ENCODE data around the gene TMEM215. TPM values are rescaled to one million over a fixed set of nuclear protein-coding genes. Genes with fewer than 3 reads are reported as not detected.
"Not testable (repeated sequence)": the region's sequence is repeated elsewhere in the genome, so short reads cannot be mapped to it uniquely, and the experiment has no call there.

Gene TMEM215, protein sequence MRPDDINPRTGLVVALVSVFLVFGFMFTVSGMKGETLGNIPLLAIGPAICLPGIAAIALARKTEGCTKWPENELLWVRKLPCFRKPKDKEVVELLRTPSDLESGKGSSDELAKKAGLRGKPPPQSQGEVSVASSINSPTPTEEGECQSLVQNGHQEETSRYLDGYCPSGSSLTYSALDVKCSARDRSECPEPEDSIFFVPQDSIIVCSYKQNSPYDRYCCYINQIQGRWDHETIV
- 1.1 TPM for total RNA-seq

DNA sequence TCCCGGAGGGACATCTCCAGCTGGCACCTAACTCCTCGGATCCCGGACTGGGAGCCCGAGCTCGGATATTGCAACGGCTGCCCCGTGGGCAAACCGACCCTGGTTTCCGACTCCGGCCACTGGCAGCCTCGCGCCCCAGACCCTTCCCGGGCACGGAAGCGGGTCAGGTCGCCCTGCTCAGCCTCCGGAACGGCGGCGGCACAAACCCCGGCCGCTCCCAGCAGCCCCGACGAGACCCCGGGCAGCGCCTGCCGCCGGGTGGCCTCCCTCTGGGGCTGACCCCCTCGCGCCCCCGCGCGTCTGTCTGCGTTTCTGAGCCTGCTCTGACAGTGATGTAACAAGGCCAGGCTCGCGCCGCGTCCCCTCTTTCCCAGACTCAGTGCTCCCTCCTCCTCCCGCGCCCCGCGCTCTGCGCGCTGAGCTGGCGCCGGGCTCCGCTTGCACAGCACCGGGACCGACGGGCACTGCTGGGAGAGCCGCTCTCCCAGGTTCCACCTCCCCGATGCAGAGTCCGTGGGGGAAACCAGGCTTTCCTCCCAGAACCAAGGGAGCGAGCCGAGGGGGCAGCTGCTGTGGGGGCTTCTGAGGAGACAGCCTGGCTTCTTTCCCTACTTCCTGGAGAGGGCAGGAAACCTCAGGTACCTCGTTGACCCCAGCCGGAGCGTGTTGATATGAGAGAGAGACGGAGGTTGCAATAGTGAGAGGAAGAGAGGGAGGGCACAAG lies at the start of gene TMEM215:
Gene TMEM215, plus strand, starts transcription at position 373 of the 724 bp plus-strand sequence. CDS start 644 bp downstream, outside the sequence.
- no peak for DNase-seq

- DNase-seq: no peak
Observed at GRCh38 chr9:32735476-32735875, 47.9 kb upstream of the TMEM215 start.

GRCh38 chr9:32737378-32737777 lies 46.0 kb upstream of the TMEM215 start:
- no peak for DNase-seq

- no peak for DNase-seq
Observed at GRCh38 chr9:32738501-32739172, 44.7 kb upstream of the TMEM215 start.

- no peak for DNase-seq
Observed at GRCh38 chr9:32741706-32742105, 41.6 kb upstream of the TMEM215 start.

GRCh38 chr9:32742296-32742695 lies 41.0 kb upstream of the TMEM215 start:
- DNase-seq: no peak

GRCh38 chr9:32748013-32748412 lies 35.3 kb upstream of the TMEM215 start:
- no peak for DNase-seq

DNA sequence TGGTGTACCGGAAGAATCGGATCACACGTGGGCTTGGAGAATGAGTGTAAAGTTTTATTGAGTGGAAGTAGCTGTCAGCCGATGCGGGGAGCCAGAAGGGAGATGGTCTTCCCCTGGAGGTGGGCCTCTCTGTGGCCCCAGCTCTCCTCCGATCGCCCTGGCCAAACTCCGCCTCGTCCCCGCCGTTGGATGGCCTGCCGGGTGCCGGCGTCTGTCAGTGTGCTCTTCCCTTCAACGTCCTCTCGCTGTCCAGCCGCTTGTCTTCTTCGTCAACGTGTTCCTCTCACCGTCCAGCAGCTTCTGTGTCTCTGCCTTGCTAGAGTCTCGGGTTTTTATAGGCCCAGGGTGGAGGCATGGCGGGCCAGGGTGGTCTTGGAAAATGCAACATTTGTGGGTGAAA lies 27.6 kb upstream of the TMEM215 start:
- no peak for DNase-seq

DNA sequence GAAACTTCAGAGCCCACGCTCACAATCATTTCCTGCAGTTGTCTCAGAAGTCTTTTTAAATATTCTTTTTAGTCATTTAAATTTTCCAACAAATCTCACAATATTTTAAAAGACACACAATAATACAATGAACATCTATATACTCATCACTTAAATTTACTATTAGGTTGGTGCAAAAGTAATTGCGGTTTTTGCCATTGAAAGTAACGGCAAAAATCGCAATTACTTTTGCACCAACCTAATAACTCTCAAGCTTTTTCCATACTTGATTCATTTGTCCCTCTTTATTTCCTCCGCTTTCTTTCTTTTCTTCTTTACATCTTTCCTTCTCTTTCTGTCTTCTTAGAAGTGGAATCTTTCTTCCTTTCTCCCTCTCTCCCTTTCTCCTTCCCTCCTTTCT lies 19.2 kb upstream of the TMEM215 start:
- no peak for DNase-seq

DNA sequence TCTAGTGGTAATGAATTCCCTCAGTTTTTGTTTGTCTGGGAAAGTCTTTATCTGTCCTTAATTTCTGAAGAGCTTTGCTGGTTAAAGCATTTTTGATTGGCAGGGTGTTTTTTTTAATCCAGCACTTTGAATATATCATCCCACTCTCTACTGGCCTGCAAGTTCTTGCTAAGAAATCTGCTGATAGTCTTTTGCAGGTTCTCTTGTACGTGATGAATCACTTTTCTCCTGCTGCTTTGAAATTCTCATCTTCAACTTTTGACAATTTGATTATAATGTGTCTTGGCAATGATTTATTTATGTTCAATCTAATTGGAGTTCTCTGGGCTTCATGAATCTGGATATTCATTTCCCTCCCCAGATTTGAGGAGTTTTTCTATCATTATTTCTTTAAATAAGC lies 8.1 kb upstream of the TMEM215 start:
- DNase-seq: no peak

DNA sequence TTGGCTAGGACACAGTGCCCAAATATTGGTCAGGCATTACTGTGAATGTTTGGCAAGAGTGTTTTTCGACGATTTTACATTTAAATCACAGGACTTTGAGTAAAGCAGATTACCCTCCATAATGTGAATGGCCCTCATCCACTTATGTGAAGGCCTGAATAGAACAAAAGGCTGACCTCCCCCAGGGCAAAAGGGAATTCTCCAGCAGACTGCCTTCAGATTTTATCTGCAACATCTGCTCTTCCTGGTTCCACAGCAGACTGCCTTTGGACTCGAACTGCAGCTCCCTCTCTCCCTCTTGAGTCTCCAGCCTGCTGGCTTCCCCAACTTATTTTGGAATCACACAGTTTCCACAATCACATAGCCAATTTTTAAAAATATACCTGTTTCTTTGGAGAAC lies 7.1 kb upstream of the TMEM215 start:
- no peak for DNase-seq

DNA sequence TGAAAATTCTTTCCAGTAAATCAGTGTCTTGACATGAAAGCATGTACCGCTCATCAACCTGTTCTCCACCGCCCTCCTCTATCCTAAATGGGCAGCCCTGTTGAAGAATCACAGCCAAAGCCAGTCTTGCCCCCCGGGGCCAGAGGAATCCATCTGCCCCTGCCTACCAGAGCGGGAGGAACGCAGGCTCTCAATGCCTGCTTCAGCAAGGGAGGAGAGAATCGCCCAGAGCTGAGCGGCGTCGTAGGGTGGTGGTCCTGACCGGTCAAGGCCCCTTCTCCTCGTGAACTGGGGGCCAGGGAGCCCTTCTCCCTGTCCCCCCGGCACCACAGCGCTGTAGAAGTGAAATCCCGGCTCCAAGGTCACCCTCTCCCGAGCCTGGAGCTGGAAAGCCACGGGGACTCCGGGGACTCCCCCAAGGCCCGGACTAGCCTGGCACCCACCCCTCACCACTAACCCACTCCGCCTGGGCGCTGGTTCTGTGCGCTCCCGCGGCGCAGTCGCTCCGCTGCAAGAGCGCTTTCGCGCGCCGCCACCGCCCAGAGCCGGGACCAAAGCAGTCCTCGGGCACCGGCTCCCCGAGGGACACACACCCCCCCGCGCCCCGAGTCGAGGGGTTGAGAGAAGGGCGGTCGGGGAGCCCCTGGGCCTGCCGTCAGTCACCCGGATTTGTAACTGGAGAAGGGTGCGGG lies 718 bp upstream of the TMEM215 start:
- no peak for DNase-seq

DNA sequence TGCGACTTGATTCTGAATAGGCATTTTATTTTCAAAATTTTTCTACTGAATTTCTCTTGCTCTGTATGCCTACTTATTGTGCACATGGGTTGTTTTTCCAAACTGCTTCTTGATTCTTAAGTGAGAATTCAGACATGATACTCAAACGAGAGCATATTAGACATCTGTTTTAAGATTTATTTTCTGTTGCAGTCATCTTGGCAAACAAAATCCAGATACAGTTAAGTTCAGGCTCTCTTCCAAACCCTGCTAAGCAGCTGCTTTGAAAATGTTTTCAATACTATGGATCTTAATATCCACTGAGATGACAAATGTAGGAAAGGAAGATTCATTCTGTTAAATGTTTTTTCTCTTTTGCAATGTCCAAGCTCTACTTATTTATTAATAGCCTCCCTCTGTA lies 4.5 kb downstream of the TMEM215 start:
- DNase-seq: no peak

DNA sequence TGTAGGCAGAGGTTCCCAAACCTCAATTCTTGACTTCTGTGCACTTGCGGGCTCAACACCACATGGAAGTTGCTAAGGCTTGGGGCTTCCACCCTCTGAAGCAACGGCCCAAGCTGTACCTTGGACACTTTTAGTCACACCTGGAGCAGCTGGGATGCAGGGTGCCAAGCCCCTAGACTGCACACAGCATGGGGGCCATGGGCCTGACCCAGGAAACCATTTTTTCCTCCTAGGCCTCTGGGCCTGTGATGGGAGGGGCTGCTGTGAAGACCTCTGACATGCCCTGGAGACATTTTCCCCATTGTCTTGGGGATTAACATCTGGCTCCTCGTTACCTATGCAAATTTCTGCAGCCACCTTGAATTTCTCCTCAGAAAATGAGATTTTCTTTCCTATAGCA lies 12.7 kb downstream of the TMEM215 start:
- not testable (repeated sequence) for DNase-seq

DNA sequence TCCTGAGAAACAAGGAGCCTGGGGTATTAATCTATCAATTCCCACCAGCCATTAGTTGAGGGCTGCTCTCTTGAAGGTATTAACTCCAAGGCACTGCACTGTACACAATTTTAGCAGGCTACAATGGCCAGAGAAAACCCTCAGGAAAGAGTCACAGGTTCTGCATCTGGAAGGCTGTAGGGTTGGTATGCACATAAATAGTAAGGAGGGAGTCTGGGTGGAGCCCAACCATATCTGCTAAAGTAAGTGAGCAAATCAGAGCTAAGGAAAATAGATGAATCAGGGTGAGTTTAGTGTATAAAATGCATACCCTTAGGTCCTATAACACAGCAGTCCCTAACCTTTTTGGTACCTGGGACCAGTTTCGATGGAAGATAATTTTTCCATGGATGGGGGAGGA lies 18.2 kb downstream of the TMEM215 start:
- DNase-seq: no peak

GRCh38 chr9:32807217-32807616 lies 23.9 kb downstream of the TMEM215 start:
- no peak for DNase-seq

DNA sequence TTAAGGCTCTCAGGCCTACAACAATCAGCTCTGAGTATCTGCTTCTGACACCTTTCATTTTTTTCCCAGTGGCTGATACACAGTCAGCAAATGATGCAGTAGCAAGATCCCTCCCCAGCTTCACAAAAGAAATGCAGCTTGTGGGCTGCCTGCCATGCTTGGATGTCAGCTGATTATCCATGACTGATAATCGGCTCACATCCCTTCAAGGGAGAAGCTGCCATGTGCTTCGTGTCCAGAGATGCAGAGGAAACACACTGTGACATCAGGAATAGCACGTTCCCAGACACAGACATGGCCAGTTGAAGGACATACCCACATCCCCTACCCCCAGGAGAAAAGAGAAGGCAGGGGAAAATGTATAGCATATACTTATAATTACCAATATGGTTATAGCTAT lies 27.9 kb downstream of the TMEM215 start:
- no peak for DNase-seq

DNA sequence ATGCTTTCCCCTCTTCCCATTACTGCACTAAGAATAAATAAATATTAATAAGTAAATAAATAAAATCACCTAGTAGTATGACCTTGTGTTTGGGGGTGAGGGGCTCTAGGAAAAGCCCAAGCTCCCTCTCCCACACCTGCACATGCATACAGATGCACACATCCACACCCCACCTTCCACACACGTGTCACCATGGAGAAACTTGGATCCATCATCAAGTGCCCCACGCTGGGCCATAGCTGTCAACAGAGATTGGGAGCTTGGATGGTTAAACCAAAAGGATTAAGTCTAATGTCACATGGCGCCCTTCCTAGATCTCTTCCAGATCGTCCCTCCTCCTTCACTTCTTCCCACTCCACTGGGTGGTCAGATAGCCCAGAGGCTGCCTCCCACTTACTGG lies 37.0 kb downstream of the TMEM215 start:
- no peak for DNase-seq

DNA sequence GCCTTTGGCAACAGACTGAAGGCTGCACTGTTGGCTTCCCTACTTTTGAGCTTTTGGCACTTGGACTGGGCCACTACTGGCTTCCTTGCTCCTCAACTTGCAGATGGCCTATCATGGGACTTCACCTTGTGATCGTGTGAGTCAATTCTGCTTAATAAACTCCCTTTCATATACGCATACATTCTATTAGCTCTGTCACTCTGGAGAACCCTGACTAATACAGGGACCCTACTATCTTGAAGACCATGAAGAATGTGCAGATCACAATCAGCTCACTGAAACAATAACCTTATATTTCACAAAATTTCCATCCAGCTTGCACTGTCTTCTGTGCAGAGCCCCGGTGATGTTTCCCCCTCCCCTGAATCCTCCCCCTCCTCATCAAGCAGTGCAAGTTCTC lies 39.8 kb downstream of the TMEM215 start:
- DNase-seq: no peak

GRCh38 chr9:32823551-32823950 lies 40.2 kb downstream of the TMEM215 start:
- no peak for DNase-seq

- no peak for DNase-seq
Observed at GRCh38 chr9:32825203-32825602, 41.9 kb downstream of the TMEM215 start.

DNA sequence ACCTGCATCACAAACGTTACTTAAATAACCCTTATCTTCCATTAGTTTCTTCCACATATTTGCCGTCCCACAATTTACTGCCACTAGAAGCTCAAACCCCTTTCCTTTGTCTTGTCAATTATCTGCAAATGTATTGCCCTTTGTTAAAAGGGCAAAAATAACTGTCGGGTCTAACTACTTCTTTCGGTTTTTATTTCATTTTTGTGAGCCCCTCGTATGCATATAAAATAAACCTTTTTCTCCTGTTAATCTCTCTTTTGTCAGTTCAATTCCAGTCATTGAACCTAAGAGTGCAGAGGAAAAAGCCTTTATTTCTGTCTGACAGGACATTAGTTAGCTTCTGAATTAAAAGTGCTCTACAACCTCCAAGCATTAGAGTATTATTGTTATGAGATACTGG lies 45.5 kb downstream of the TMEM215 start:
- no peak for DNase-seq

DNA sequence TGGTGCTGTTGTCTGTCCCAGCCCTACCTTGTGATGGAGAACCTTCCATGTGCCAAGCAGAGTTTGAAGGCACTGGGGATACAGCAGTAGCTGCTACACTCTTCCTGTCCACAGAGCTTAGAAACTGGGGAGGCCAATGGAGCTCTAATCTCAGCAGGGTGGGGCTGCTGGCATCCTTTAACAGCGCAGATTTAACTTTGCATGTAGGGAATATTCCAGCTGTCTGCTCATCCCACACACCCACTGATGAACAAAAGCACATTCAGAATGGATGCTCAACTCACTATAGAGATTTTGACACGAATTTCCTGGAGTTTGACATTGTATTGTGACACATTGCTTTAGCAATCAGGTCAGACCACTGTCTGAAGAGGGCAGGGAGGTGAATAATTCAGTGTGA lies 49.0 kb downstream of the TMEM215 start:
- DNase-seq: no peak
